COR-L47 (cell line): ENCODE measurements around the gene ETFA.
"Not testable (repeated sequence)": the region's sequence is repeated elsewhere in the genome, so short reads cannot be mapped to it uniquely, and the experiment has no call there.

Experiments
- DNase-seq: peaks from one replicate; lab custom pipeline; 2025; lab: John Stamatoyannopoulos, UW

Gene ETFA

DNA sequence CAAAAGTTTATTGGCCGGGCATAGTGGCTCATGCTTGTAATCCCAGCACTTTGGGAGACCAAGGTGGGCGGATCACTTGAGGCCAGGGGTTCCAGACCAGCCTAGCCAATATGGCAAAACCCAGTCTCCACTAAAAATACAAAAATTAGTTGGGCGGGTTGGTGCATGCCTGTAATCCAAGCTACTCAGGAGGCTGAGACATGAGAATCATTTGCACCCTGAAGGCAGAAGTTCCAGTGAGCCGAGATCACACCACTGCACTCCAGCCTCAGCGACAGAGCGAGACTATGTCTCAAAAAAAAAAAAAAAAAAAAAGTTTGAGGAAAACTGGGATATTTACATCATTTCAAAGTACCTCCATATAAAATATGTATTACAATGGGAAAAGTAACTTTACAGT lies 40.4 kb downstream of the ETFA start:
- no peak for DNase-seq

DNA sequence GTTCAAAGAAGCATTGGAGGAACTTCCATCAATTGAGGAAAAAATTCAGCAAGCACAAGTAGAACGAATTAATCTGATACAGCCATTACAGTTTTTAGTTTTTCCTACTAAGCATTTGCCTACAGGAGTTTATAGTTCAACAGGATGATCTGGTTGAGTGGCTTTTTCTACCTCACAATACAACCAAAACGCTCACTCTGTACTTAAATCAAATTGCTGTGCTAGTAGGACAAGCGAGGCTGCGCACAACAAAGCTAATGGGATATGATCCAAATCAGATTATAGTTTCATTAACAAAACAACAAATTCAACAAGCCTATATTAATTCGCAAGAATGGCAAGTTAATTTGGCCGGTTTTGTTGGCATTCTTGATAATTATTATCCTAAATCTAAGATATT lies 44.2 kb downstream of the ETFA start:
- DNase-seq: no peak

DNA sequence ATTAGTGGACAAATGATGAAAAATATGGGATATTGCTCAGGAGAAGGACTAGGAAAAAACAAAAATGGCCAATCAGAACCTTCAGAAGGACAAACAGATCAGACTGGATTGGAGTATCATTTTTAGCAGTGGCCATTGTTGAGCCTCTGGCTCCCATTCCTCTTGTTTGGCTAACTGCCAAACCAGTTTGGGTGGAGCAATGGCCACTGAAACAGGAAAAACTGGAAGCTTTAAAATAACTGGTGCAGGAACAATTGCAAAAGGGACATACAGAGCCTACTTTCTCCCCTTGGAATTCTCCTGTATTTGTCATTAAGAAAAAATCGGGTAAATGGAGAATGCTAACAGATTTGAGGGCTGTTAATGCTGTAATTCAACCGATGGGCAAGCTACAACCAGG lies 45.5 kb downstream of the ETFA start:
- not testable (repeated sequence) for DNase-seq

DNA sequence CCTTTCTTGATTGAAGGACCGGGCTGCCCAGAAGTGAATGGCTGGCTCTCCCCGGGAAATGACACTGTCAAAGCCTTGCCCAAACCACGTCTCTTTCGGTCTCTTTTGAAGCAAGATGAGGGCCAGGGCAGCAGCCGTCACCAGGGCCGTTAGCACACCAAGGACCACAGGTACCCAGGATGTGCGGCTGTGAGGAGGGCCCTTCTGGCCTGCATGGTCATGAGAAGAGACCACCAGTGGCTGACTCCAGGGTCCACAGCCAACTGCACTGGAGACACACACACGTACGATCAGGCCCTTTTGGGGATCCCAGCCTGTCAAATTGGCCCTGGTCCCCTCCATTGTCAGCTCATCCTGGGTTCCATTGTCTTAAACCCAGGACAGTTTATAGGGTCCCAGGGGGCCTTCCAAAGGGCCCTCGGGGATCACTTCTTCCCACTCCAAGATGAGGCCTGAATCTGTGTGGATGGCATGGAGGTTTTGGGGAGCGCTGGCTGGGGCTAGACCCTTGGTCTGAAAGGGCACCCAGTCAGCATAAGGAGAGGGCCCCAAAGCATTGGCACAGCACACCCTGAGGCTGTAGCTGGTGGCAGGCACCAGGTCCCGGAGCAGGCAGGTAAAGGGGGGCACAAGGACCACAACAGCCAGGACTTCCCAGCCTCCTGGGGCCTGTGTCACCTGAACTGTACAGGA lies 50.9 kb downstream of the ETFA start:
- DNase-seq: no peak

- no peak for DNase-seq
Measured at GRCh38 chr15:76259392-76259791, 51.9 kb downstream of the ETFA start.

DNA sequence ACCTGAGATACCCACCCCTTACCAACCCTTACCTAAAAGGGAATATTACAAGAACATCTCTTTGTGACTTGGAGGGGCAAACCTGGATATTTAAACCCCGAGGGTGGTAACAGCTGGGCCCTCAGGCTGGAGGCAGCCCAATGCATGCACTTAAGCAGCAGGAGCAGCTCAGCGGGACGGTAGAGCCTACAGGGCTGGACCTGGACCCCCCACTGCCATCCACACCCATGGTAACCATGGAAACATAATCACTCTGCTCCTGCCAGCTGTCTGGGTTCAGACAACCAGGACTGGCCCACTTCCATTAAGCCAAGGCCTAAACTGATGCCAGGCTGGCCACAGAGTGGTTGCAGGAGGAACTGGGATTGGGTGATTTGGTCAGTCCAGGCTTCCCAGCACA lies 52.8 kb downstream of the ETFA start:
- DNase-seq: peak; percentile 82

DNA sequence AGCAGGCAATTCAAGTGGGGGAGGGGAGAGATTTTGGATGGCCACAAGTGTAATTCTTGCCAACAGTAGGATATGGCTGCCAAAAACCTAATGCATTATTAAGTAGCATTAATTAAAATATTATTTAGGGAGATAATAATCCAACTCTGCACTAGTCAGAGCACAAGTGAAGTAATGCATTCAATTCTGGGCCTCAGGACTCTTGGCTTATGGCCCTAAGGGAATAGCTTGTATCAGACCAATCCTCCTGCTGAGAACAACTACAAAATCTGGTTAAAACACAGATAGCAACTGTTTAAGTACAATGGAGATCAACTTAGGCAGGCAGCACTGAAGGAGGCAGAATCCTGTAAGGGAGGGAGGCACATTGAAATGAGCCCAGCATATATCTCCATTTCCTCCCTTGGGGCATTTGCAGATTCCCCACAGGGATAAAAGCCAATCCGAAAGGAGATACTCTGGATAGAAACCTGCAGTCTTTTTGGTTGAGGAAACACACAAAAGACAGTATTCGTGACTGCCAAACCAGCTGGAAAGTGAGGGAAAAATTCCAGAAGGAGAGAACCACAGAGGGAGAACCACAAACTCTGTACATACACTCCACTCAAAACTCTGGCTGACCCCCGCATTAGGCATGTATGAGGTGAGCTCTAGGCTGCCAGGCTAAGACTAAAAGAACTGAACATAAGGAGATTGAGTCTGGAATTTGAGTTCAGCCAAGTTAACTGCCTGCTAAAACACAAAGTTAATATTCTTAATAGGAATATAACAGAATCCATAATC lies 57.4 kb downstream of the ETFA start:
- DNase-seq: no peak

- DNase-seq: no peak
Measured at GRCh38 chr15:76252249-76252648, 59.0 kb downstream of the ETFA start.

- no peak for DNase-seq
Measured at GRCh38 chr15:76251717-76252116, 59.6 kb downstream of the ETFA start.

DNA sequence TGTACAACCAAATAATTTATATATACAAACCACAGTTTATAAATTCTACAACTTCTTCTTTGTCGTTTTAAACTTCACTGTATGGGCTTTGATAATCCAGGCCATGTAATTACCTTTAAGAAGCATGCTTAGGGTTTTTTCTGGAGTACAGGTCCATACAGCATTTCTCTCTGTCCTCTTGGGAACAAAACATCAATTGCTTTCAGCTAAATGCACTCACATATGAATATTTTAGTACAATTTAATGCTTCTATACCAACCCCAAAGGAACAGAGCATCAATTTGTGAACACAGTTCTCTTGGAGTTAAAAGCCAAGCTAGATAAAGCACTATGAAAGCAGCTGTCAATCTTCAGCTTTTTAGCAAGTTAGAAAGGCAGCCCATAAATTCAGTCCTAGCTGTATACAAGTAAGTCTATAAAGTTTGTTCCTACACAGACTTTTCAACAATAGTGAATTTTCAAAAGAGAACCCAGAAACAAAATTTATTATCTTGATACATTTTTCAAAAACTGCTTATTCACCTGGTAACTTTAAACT lies 66.1 kb downstream of the ETFA start:
- DNase-seq: no peak

DNA sequence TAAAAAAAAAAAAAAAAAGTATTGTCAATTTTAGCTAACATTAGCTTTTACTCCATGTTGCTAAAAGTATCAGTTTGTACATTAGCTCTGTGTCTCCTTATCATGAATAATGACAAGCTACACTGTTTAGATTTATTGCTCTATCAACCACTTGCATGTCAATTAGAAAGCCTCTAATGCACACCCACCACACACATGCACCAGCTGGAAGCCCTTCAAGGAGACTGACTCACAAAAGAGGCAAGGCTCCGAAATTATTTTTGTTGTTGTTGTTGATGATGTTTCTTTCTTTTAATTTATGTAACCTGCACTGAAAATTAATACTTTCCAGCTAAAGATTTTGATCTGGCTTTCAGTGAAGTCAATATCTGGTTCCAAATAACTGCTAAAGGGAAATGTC lies 71.5 kb downstream of the ETFA start:
- DNase-seq: no peak

DNA sequence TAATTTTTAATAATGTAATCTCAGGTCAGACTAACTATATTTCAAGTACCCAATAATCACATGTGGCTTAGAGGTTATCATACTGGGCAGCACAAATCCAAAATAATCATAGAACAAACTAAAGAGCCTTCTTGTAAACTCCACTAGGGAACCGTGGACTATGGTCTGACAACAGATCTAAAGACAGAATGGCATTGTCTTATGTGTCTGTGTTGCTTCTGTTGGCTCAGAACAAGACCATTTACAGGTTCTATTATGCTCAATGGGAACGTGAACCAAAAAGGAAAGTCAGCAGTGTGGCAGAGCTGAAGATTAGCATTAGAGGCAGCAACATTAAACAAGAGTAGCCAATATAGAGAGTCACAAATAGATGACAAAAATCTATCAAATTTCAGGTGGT lies 74.9 kb downstream of the ETFA start:
- DNase-seq: no peak

- DNase-seq: peak; percentile 44
Measured at GRCh38 chr15:76235186-76235826, 76.0 kb downstream of the ETFA start.

GRCh38 chr15:76234337-76234889 lies 76.9 kb downstream of the ETFA start:
- DNase-seq: peak; percentile 60

GRCh38 chr15:76233921-76234320 lies 77.3 kb downstream of the ETFA start:
- DNase-seq: no peak

DNA sequence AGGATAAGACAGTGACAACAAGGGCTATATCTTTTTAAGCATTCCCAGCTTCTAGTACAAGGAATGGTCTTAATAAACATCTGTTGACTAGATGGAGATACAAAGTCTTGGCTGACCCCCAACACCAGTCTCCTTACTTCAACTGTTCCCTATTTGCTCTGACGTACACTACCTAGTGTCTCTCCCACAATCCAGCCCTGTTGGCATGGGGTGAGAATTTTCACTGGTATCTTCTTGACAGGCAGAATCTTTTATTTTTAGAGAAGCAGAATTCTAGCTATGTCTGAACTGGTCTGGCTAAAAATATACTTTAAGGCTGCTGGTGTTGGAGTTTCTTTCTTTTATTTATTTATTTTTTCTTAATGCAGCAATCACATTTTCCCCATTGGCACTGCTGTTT lies 82.0 kb downstream of the ETFA start:
- no peak for DNase-seq

DNA sequence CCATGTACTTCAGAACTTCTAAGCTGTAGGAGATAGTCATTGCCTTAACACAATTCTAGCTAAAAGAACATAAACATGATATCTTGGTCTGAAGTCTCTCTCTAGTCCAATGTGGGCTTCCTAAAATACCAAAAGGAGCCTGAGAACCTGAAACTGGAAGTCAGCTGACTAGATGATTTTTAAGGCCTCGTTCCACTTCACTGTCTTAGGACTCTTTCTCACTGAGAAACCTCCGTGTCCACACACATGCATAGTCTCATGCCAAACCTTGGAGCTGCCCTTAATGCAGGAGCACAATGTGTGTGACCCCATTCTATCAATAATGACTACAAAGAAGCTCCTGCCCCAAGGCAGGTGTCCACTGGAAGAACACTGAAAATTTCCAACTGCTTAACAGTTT lies 87.7 kb downstream of the ETFA start:
- DNase-seq: no peak

DNA sequence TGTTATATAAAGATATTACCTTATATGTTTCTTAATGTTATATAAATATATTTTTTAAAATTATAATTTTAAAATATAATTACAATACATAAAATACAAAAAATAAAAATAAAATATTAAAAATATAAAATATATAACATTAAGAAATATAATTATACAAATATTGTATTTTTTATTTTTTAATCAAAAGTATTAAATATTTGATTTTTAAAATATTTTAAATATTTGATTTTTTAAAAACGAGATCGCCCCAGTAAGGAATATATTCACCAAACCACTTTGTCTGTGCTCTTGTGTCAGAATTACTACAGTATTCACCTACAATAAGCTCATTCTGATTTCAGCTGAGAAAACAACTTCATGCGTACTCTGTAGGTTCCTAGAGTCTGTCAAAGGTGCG lies 89.1 kb downstream of the ETFA start:
- no peak for DNase-seq

DNA sequence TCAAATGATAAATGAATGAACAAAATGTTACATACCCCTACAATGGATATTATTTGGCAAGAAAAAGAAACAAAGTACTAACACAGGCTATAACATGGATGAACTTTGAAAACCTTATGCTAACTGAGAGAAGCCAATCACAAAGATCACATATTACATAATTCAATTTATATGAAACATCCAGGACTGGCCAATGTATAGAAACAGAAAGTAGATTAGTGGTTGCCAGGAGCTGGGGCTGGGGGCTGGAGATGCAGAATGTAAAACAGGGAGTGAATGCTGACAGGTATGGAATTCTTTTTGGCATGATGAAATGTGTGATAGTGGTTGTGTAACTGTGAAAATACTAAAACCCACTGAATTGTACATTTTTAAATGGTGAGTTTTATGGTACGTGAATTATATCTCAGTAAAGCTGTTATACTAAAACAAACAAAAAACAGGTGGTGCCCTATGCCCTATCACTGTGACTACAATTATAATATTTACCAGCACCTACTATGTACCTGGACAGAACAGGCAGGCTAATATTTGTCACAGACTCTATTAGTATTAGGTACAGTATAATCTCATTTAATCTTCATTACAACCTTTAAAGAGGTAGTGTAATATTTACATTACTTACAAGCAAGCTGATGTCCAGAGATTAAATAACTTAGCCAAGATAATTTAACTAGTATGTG lies 90.0 kb downstream of the ETFA start:
- DNase-seq: no peak

DNA sequence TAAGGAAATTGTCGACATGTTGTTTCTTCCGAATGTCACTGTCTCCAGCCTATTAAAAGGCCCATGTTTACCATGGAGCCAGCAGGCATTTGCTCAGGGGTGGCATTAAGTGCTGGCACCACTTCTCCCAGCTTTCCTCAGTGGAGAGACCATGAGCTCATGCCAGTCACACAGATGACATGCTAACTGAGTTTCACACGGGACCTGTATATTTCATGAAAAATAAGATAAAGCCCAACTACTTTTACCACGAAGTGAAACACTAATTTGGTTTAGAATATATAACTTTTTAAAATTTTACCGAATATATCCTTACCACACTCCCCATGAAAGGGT lies 93.4 kb downstream of the ETFA start:
- no peak for DNase-seq

GRCh38 chr15:76217029-76217881 lies 94.0 kb downstream of the ETFA start:
- DNase-seq: no peak
